ENCODE measurements around the gene TCF7L1. TPM values are rescaled to one million over a fixed set of nuclear protein-coding genes. Genes with fewer than 3 reads are reported as not detected.

Gene TCF7L1
- total RNA-seq, 1 experiment from 2014 or later = 1.1 TPM

DNA sequence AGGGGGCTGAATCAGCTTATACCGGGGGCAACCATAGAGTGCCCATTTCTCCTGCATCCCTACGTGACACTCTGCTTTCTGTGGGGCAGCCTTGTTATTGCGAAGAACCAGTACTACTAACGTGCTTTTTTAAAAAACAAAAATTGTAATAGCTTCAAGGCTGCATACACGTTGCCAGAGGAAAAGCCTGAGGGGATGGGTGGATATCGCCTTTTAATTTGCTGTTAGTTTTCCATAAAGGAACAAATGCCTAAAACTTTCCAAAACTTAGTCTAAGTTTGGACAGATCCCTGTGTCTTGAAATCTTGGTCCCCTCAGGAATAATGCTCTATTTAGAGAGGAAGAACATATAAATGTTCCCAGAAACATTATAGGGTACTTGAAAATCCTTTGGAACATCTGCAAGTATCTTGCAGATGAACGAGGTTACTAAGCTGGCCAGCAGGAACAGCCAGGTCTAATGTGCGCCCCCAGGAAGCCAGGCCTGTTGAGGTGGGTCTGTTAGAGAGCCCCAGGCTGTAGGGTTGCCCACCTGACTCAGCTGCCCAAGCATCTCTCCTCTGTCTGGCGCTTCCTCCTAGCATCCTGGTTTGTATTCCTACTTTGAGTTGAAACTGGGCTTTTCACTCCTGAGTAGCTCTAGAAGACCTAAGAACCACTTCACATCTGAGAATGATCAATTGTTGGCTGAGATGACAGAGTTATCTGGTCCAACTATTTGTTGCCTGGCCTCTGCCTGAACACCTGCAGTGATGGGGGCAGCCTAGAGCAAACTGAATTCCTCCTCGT, 97.7 kb downstream of the TCF7L1 start:
- BruUV-seq (replicated peaks) = no TSS peak
- no peaks in the 10 kb centered on the region for H3K9me3 Mint-ChIP-seq (ENCODE audit: unreplicated experiment)
- H3K4me1 Mint-ChIP-seq (ENCODE audit: insufficient read depth, unreplicated experiment) = no peaks in the 10 kb centered on the region
- no peaks in the 10 kb centered on the region for H3K36me3 Mint-ChIP-seq (ENCODE audit: insufficient read depth, unreplicated experiment)
- ChIA-PET POLR2A (no interaction called here), CTCF (interaction anchor here (0.6 kb wide), 3 partner anchors 33 to 157 kb away, joined by 3 to 4 read pairs (median 3); no protein-coding TSS in a partner anchor)
- intact Hi-C loops (cut with micrococcal nuclease) = no loop called here
- H3K27me3 Mint-ChIP-seq (ENCODE audit: insufficient read depth, unreplicated experiment) = peaks cover 34% of the 10 kb centered on the region
- no peak overlapping the region for H3K27ac Mint-ChIP-seq (ENCODE audit: low read depth, unreplicated experiment)
- TF ChIP-seq, protein P1, sequence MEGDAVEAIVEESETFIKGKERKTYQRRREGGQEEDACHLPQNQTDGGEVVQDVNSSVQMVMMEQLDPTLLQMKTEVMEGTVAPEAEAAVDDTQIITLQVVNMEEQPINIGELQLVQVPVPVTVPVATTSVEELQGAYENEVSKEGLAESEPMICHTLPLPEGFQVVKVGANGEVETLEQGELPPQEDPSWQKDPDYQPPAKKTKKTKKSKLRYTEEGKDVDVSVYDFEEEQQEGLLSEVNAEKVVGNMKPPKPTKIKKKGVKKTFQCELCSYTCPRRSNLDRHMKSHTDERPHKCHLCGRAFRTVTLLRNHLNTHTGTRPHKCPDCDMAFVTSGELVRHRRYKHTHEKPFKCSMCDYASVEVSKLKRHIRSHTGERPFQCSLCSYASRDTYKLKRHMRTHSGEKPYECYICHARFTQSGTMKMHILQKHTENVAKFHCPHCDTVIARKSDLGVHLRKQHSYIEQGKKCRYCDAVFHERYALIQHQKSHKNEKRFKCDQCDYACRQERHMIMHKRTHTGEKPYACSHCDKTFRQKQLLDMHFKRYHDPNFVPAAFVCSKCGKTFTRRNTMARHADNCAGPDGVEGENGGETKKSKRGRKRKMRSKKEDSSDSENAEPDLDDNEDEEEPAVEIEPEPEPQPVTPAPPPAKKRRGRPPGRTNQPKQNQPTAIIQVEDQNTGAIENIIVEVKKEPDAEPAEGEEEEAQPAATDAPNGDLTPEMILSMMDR (IDR thresholded peaks at IDR 0.05; ENCODE audit: unreplicated experiment) = no peak
- DNase-seq (ENCODE audit: unreplicated experiment) = no peak
- H3K4me3 Mint-ChIP-seq (ENCODE audit: unreplicated experiment) = no peak overlapping the region

DNA sequence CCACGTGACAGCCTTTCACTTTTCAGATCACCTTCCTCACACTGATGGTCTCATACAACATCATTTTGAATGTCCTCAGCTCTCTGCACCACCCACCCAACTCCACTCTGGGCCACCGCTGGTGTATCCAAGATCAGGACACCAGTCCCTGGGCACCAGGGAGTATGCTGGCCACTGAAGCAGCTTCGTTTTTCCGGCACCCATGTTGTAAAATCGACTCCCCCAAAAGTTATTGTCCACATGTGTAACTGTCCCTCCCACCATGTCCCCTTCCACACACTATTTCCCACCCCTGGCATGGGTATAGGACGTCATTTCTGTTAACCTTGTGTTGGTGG, 98.2 kb downstream of the TCF7L1 start:
- Mint-ChIP-seq H3K4me3 (ENCODE audit: unreplicated experiment) (no peak overlapping the region), H3K27ac (ENCODE audit: low read depth, unreplicated experiment) (no peak overlapping the region), H3K9me3 (ENCODE audit: unreplicated experiment) (no peaks in the 10 kb centered on the region), H3K27me3 (ENCODE audit: insufficient read depth, unreplicated experiment) (peaks cover 28% of the 10 kb centered on the region), H3K4me1 (ENCODE audit: insufficient read depth, unreplicated experiment) (no peaks in the 10 kb centered on the region), H3K36me3 (ENCODE audit: insufficient read depth, unreplicated experiment) (no peaks in the 10 kb centered on the region)
- intact Hi-C loops (cut with micrococcal nuclease) = no loop called here
- ChIA-PET POLR2A (no interaction called here), CTCF (interaction anchor here (0.6 kb wide), 2 partner anchors 32 to 136 kb away, joined by 3 to 4 read pairs; no protein-coding TSS in a partner anchor)
- BruUV-seq (replicated peaks) = no TSS peak
- DNase-seq (ENCODE audit: unreplicated experiment) = no peak
- TF ChIP-seq, protein P1 (IDR thresholded peaks at IDR 0.05; ENCODE audit: unreplicated experiment) = no peak

DNA sequence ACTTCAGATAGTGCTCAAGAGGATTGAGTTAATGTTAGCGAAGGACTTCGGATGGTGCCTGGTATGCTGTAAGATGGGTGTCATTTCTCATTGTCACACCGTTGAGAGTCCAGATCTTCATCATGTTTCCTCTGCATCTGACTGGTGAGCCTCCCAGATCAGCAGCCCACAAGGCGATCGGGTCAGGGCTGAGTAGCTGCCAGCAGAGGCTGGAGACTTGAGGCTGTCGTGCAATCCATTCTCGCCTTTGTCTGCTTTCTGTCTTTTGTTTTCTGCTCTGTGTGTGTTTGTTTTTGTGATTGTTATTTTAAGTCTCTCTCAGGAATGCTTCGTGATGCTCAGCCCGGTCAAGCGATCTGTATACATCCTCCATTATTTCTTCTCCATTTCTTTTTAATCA, 98.8 kb downstream of the TCF7L1 start:
- no TSS peak for BruUV-seq (replicated peaks)
- CTCF ChIA-PET = interaction anchor here (0.6 kb wide), 1 partner anchor 136 kb away, joined by 4 read pairs; no protein-coding TSS in a partner anchor
- H3K4me1 Mint-ChIP-seq (ENCODE audit: insufficient read depth, unreplicated experiment) = no peaks in the 10 kb centered on the region
- POLR2A ChIA-PET = no interaction called here
- H3K36me3 Mint-ChIP-seq (ENCODE audit: insufficient read depth, unreplicated experiment) = no peaks in the 10 kb centered on the region
- DNase-seq (ENCODE audit: unreplicated experiment) = no peak
- H3K27ac Mint-ChIP-seq (ENCODE audit: low read depth, unreplicated experiment) = no peak overlapping the region
- peaks cover 23% of the 10 kb centered on the region for H3K27me3 Mint-ChIP-seq (ENCODE audit: insufficient read depth, unreplicated experiment)
- no peaks in the 10 kb centered on the region for H3K9me3 Mint-ChIP-seq (ENCODE audit: unreplicated experiment)
- H3K4me3 Mint-ChIP-seq (ENCODE audit: unreplicated experiment) = no peak overlapping the region
- TF ChIP-seq, protein P1 (IDR thresholded peaks at IDR 0.05; ENCODE audit: unreplicated experiment) = no peak
- intact Hi-C loops (cut with micrococcal nuclease) = no loop called here

DNA sequence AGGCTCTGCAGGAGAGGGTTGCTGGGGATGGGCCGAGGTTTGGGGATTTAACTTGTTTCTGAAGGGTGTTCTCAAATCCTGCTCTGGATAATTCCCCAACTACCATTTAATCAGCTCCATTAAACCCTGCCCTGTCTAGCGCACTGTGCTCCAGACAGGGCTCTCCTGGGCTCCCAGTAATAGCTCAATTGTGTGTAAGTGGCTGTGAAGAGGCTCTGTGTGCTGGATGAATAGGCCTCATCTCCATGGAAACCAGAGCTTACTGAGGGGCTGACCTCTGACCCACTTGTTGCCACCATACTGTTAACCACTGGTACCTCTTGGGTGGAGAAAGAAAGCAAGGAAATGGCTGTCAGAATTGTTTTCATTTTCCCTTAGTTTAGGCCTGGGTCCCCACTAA, 101.7 kb downstream of the TCF7L1 start:
- TF ChIP-seq, protein P1 (IDR thresholded peaks at IDR 0.05; ENCODE audit: unreplicated experiment) = no peak
- no peaks in the 10 kb centered on the region for H3K9me3 Mint-ChIP-seq (ENCODE audit: unreplicated experiment)
- no peaks in the 10 kb centered on the region for H3K4me1 Mint-ChIP-seq (ENCODE audit: insufficient read depth, unreplicated experiment)
- H3K4me3 Mint-ChIP-seq (ENCODE audit: unreplicated experiment) = no peak overlapping the region
- ChIA-PET CTCF (interaction anchor here (0.6 kb wide), 1 partner anchor 32 kb away, joined by 3 read pairs; no protein-coding TSS in a partner anchor), POLR2A (no interaction called here)
- no peak overlapping the region for H3K27ac Mint-ChIP-seq (ENCODE audit: low read depth, unreplicated experiment)
- no peaks in the 10 kb centered on the region for H3K36me3 Mint-ChIP-seq (ENCODE audit: insufficient read depth, unreplicated experiment)
- no peak for DNase-seq (ENCODE audit: unreplicated experiment)
- BruUV-seq (replicated peaks) = no TSS peak
- peaks cover 17% of the 10 kb centered on the region for H3K27me3 Mint-ChIP-seq (ENCODE audit: insufficient read depth, unreplicated experiment)
- intact Hi-C loops (cut with micrococcal nuclease) = no loop called here
